CD4-positive, alpha-beta T cell (primary cell): Measurements from ENCODE around the gene ACTBL2. TPM values are rescaled to one million over a fixed set of nuclear protein-coding genes. Genes with fewer than 3 reads are reported as not detected.

Experiments used
- ATAC-seq: fragments of 200-7000 bp; cut with Tn5 transposase; one replicate; pipeline ENCODE4 v1.10.0; 2022; ENCODE audit warnings: mild to moderate bottlenecking; ENCODE audit not compliant: poor library complexity
- CTCF ChIA-PET: fragments of 350-600 bp; sonication (Branson Sonifier 250); formaldehyde crosslinking; loops from one replicate; lab custom pipeline; 2021; ENCODE audit warnings: antibody characterized with exemption, inconsistent platforms; lab: Charles Lee
- POLR2A ChIA-PET: fragments of 350-600 bp; sonication (Branson Sonifier 250); formaldehyde crosslinking; loops from one replicate; lab custom pipeline; 2021; ENCODE audit warnings: antibody characterized with exemption, inconsistent platforms; lab: Charles Lee
- DNase-seq, 14 experiments: peaks; one replicate each; pipeline ENCODE4 v3.0.0-alpha.2; 2013 to 2020; ENCODE audit warnings: mixed read lengths in 2 of 14
- H3K27ac ChIP-seq, 2 donors: one replicate each; pipeline versions ENCODE4 v1.5.1 to v1.7.0; 2013; ENCODE audit warnings: low read length in 2 of 2, low read depth in 1 of 2, mild to moderate bottlenecking in 1 of 2
- H3K27me3 ChIP-seq, 2 experiments: 1 replicate in 1 of 2; 2 replicates in 1 of 2; pipeline versions ENCODE4 v1.6.1 to v1.7.0; 2013; ENCODE audit warnings: low read length in 2 of 2, control low read depth in 1 of 2, mild to moderate bottlenecking in 1 of 2, moderate library complexity in 1 of 2; ENCODE audit not compliant: insufficient read depth in 2 of 2, control insufficient read depth in 1 of 2
- H3K36me3 ChIP-seq: one replicate; pipeline ENCODE4 v1.6.1; 2013; ENCODE audit warnings: low read length, control low read depth; ENCODE audit not compliant: insufficient read depth
- H3K4me1 ChIP-seq: one replicate; pipeline ENCODE4 v1.6.1; 2013; ENCODE audit warnings: low read length, control low read depth; ENCODE audit not compliant: insufficient read depth
- H3K4me3 ChIP-seq: one replicate; pipeline ENCODE4 v1.5.1; 2013; ENCODE audit warnings: mild to moderate bottlenecking, low read length, moderate library complexity
- H3K9me3 ChIP-seq, 2 experiments: 1 replicate in 1 of 2; 2 replicates in 1 of 2; pipeline versions ENCODE4 v1.6.1 to v1.7.0; 2013; ENCODE audit warnings: low read length in 2 of 2, mild to moderate bottlenecking in 2 of 2, control low read depth in 1 of 2, moderate library complexity in 1 of 2; ENCODE audit not compliant: control insufficient read depth in 1 of 2, insufficient read depth in 1 of 2
- H3K27ac Mint-ChIP-seq: one replicate; pipeline ENCODE4 v1.8.0; 2020; ENCODE audit warnings: mixed read lengths
- H3K27me3 Mint-ChIP-seq: one replicate; pipeline ENCODE4 v1.8.0; 2021; ENCODE audit warnings: mixed read lengths
- H3K36me3 Mint-ChIP-seq: one replicate; pipeline ENCODE4 v1.8.0; 2021; ENCODE audit warnings: low read depth, mixed read lengths
- H3K4me1 Mint-ChIP-seq: one replicate; pipeline ENCODE4 v1.8.0; 2021; ENCODE audit warnings: low read depth, mixed read lengths
- H3K4me3 Mint-ChIP-seq: one replicate; pipeline ENCODE4 v1.8.0; 2020; ENCODE audit warnings: mild to moderate bottlenecking, mixed read lengths
- H3K9me3 Mint-ChIP-seq: one replicate; pipeline ENCODE4 v1.8.0; 2020; ENCODE audit warnings: mixed read lengths
- intact Hi-C, 2 experiments: fragments of 100-400 bp; cut with DNase I in 1 of 2; cut with micrococcal nuclease in 1 of 2; formaldehyde crosslinking; loops; one replicate each; pipeline versions ENCODE4 v1.15.1 to v1.9.0; 2023 to 2025; cut with DNase I, micrococcal nuclease
- total RNA-seq, 174 experiments: library from RNA in 2 of 174; stranded (reverse) in 2 of 174; gene quantifications; one replicate each; pipeline ENCODE4 v1.2.3 and lab custom pipeline; 2021 to 2026
- TF ChIP-seq, protein P1 (sequence below): fragments of 200-600 bp; IDR thresholded peaks from one replicate; pipeline ENCODE4 v1.8.0; 2022; ENCODE audit warnings: antibody characterized with exemption, mild to moderate bottlenecking

The ACTBL2 gene
- total RNA-seq, 2 experiments from 2014 or later: not detected

DNA sequence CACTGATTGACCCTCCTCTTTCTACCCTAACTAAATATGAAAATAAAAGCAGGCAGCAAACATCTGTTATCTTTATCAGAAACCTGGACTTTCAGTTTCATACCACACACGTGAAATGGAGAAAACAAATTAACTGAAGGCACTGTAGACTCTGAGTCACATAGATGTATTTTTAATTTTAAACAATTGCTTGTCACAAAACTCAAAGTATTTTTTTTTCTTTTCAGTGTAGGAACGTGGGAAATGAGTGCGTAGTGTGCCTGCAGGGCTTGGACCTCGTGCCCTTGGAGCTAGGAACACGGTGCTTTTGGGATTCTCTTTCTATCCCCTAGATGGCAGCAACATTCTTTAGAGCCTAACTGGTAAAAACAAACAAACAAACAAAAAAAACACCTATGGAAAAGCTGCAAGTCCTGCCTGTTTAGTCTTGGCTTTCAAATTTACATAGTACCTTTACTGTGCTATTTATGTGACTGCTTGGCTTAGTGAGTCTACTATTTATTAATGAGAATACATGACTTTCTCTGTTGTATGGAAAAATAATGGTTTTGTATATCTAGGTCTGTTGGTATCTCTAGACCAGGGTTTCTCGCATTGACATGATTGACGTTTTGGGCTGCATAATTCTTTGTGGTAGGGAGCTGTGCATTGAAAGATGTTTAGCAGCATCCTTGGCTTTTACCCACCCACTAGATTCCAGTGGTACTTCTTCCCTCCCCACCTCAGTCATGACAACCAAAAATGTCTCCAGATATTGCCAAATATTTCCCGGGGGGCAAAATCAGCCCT, 16.8 kb upstream of the ACTBL2 start:
- H3K27me3 ChIP-seq: no peaks in the 10 kb centered on the region
- H3K27me3 Mint-ChIP-seq: no peaks in the 10 kb centered on the region
- peak overlapping the region; percentile 54 for H3K27ac Mint-ChIP-seq
- CTCF ChIA-PET: interaction anchor here (1.1 to 1.2 kb wide), 2 partner anchors 14 to 943 kb away, joined by 3 to 4 read pairs; no protein-coding TSS in a partner anchor
- intact Hi-C loops: loop anchor here (1.0 to 10.0 kb wide), 4 partner anchors 202 to 963 kb away; partner anchors contain the start of genes PLK2 (in 1 of the 2) and SETD9 (in 1 of the 2)
- no peaks in the 10 kb centered on the region for H3K36me3 Mint-ChIP-seq
- H3K27ac ChIP-seq: no peak overlapping the region
- H3K9me3 ChIP-seq: no peaks in the 10 kb centered on the region
- TF ChIP-seq, protein P1, sequence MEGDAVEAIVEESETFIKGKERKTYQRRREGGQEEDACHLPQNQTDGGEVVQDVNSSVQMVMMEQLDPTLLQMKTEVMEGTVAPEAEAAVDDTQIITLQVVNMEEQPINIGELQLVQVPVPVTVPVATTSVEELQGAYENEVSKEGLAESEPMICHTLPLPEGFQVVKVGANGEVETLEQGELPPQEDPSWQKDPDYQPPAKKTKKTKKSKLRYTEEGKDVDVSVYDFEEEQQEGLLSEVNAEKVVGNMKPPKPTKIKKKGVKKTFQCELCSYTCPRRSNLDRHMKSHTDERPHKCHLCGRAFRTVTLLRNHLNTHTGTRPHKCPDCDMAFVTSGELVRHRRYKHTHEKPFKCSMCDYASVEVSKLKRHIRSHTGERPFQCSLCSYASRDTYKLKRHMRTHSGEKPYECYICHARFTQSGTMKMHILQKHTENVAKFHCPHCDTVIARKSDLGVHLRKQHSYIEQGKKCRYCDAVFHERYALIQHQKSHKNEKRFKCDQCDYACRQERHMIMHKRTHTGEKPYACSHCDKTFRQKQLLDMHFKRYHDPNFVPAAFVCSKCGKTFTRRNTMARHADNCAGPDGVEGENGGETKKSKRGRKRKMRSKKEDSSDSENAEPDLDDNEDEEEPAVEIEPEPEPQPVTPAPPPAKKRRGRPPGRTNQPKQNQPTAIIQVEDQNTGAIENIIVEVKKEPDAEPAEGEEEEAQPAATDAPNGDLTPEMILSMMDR: peak; percentile 71
- POLR2A ChIA-PET: interaction anchor here (0.6 to 1.6 kb wide), 3 partner anchors 9 to 961 kb away, joined by 3 to 7 read pairs (median 4); no protein-coding TSS in a partner anchor
- ATAC-seq (no peak), DNase-seq (peak in 4 of 14 experiments; percentile 21 to 49 (median 42))
- peak overlapping the region; percentile 81 for H3K4me3 Mint-ChIP-seq
- H3K9me3 Mint-ChIP-seq: no peaks in the 10 kb centered on the region
- no peaks in the 10 kb centered on the region for H3K36me3 ChIP-seq
- peaks cover 34% of the 10 kb centered on the region for H3K4me1 Mint-ChIP-seq
- peak overlapping the region; percentile 15 for H3K4me3 ChIP-seq
- peaks cover 13% of the 10 kb centered on the region for H3K4me1 ChIP-seq

DNA sequence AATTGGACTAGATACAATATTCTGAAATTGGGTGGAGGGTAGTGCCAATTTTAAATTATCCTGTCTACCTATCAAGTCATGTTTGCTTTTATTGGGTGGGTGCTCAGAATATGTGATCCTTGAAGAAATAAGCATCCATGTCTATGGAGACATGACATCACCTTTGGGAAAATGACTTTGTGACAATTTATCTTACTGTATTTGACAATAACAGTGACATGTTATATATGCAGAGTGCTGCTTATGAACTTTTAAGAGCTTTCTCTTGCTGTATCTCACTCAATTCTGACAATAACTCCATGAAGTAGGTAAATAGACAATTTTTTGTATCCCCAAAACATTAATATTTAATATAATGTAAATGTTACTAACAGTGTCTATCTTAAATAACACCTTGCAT, 15.1 kb upstream of the ACTBL2 start:
- Mint-ChIP-seq H3K9me3 (no peaks in the 10 kb centered on the region), H3K27me3 (no peaks in the 10 kb centered on the region), H3K36me3 (no peaks in the 10 kb centered on the region), H3K4me1 (peaks cover 46% of the 10 kb centered on the region), H3K27ac (no peak overlapping the region), H3K4me3 (no peak overlapping the region)
- H3K4me3 ChIP-seq: no peak overlapping the region
- no peak overlapping the region for H3K27ac ChIP-seq
- H3K36me3 ChIP-seq: no peaks in the 10 kb centered on the region
- TF ChIP-seq, protein P1: no peak
- POLR2A ChIA-PET: no interaction called here
- H3K4me1 ChIP-seq: peaks cover 18% of the 10 kb centered on the region
- intact Hi-C loops: loop anchor here in 1 of 2 experiments (2.0 to 10.0 kb wide), 2 partner anchors 593 to 963 kb away; partner anchors contain the start of genes PLK2 and SETD9
- ATAC-seq (no peak), DNase-seq (no peak)
- H3K27me3 ChIP-seq: no peaks in the 10 kb centered on the region
- no peaks in the 10 kb centered on the region for H3K9me3 ChIP-seq
- CTCF ChIA-PET: no interaction called here

DNA sequence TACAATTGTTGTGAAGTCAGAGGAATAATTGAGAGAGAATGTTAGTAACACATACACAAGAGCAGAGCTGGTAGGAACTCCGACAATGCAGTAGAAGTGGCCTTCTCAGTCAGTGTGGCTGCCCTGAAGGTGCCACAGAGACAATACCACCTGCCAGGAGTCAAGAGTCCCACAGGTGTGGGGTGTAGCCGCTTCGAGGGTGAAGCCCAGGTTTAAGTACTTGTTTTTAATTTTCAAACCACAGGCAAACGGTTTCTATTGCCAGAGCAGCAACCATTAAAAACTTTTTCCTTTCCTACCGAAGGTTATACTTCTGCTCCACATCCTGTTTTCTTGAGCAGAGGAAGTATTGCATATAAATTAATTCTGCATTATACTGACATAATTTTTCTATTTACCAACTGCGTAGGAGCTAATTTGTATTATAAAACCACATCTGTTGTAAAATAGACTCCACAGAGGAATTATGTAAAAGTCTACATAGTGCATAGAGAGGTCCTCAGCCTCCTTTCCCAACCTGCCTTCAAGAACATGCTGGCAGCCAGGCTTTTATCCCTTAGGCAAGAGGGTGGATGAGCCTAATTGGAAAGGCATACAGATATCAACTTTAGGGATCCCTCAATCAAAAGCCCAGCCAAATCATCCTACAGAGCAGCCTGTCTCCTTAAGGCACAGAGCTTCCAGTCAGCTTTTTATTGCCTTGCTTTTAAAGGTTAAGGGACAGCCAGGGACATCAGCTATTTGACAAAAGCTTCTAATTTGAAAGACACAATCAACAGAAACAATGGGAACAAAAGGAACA, 12.9 kb upstream of the ACTBL2 start:
- Histone ChIP-seq H3K27ac (peak overlapping the region; percentile 45 to 74), H3K4me1 (peaks cover 18% of the 10 kb centered on the region), H3K4me3 (no peak overlapping the region), H3K9me3 (no peaks in the 10 kb centered on the region), H3K27me3 (no peaks in the 10 kb centered on the region), H3K36me3 (no peaks in the 10 kb centered on the region)
- intact Hi-C loops: loop anchor here in 1 of 2 experiments (10.0 kb wide), 1 partner anchor 591 kb away; the partner anchor contains the start of gene SETD9
- POLR2A ChIA-PET: interaction anchor here (0.6 to 1.9 kb wide), 9 partner anchors 9 to 965 kb away, joined by 3 to 6 read pairs (median 5); no protein-coding TSS in a partner anchor
- H3K27me3 Mint-ChIP-seq: no peaks in the 10 kb centered on the region
- no peaks in the 10 kb centered on the region for H3K9me3 Mint-ChIP-seq
- H3K36me3 Mint-ChIP-seq: no peaks in the 10 kb centered on the region
- ATAC-seq: peak; percentile 21
- peak in 6 of 14 experiments; percentile 2 to 41 (median 13) for DNase-seq
- peaks cover 46% of the 10 kb centered on the region for H3K4me1 Mint-ChIP-seq
- TF ChIP-seq, protein P1: no peak
- H3K27ac Mint-ChIP-seq: peak overlapping the region; percentile 92
- CTCF ChIA-PET: no interaction called here
- H3K4me3 Mint-ChIP-seq: peak overlapping the region; percentile 44
